ENCODE data around the gene SLC6A7.
A peak's percentile ranks its signal among the peaks of the same experiment; 100 is the strongest.

The SLC6A7 gene

GRCh38 chr5:150190503-150190979, 679 bp downstream of the SLC6A7 start:
- DNase-seq (ENCODE audit: low read depth in 2 of 2), result no peak

DNA sequence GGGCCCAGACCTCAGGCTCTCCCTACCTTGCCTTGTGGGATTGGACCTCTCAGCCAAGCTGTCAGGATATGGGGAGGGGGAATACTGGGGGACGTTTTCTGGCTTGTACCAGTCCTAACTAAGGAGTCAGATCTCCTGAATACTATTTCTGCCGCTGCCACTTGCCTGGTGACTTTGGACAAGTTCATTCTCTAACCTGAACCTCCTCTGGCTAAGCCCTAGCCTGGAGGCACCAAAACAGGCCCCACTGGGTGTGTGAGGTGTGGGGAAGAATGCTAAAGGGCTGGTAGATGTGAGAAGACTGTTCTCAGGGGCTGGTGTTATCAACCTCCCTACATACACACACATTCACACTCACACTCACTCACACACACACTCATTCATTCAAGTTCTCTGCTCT, 1.1 kb downstream of the SLC6A7 start:
- no peak for DNase-seq (ENCODE audit: low read depth in 2 of 2)

DNA sequence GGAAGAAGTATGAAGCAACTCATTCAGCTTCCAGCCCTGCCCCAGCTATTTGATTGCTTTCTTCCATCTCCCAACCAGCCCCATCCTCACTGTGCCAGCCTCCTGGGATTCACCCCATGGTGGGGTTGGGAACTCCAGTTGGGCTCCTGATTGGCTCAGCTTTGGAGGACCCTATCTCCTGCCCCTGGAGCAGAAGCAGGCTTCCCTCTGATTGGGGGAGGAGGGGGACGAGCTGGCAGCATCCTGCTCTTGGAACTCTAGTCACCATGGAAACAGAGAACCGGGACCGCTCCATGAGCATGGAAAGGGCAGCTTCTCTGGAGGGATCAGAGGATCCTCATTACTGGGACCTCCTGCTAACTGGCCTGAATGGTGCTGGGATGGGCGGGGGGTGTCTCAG, 2.6 kb downstream of the SLC6A7 start:
- DNase-seq (ENCODE audit: low read depth in 2 of 2), result no peak

DNA sequence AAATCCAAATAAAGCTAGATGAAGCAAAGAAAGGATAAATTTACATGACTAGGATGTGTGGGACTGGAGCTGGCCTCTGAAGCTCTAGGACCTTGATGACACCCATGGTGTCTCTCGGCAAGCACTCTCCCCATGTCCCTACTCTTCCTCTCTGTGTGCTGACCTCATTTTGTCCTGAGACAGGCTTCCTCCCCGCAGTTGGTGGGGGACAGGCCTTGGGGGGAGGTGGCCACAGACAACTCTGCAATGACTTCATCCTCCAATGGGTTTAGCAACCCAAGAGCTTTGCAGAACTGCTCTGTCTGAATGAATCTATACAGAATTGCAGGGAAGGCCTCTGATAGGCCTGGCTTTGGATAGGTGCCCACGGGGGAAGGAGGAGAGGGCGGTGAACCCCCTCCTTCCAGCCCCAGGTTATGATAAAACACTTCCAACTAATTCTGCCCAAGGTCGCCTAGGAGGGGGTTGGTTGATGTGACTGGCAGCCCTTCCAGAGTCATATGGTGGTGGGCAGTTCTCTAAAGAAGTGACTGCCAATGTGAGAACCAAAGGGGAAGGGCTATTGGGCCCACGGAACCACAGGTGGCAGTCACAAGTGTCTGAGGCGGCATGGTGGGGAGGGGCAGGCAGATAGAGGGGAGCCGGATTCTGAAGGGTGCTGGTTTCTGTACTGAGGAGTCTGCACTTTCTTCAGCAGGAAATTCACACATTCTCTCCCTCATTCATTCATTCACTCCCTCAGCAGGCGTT, 6.0 kb downstream of the SLC6A7 start:
- DNase-seq (ENCODE audit: low read depth in 2 of 2), result no peak

DNA sequence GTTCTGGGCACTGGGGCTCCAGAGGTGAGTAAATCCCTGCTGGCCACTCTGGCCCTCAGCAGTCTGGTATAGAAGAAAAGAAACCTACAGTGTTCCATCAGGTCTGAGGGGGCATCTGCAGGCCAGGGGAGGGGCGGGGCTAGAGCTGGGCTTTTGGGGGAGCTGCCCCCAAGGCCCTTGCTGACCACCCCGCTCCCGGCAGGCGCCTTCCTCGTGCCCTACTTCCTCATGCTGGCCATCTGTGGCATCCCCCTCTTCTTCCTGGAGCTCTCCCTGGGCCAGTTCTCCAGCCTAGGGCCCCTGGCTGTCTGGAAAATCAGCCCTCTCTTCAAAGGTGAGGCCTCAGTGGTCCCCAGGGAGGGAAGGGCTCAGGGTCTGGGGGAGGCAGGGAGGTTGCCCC, 6.7 kb downstream of the SLC6A7 start:
- DNase-seq (ENCODE audit: low read depth in 2 of 2), result no peak

- no peak for DNase-seq (ENCODE audit: low read depth in 2 of 2)
These were observed 7.1 kb downstream of the SLC6A7 start for GRCh38 chr5:150196986-150197385.

- DNase-seq (ENCODE audit: low read depth in 2 of 2), result no peak
These were observed 7.6 kb downstream of the SLC6A7 start for GRCh38 chr5:150197476-150197875.

- no peak for DNase-seq (ENCODE audit: low read depth in 2 of 2)
These were observed 12.6 kb downstream of the SLC6A7 start for GRCh38 chr5:150202501-150202900.

GRCh38 chr5:150203832-150204589, 14.1 kb downstream of the SLC6A7 start:
- no peak for DNase-seq (ENCODE audit: low read depth in 2 of 2)

DNA sequence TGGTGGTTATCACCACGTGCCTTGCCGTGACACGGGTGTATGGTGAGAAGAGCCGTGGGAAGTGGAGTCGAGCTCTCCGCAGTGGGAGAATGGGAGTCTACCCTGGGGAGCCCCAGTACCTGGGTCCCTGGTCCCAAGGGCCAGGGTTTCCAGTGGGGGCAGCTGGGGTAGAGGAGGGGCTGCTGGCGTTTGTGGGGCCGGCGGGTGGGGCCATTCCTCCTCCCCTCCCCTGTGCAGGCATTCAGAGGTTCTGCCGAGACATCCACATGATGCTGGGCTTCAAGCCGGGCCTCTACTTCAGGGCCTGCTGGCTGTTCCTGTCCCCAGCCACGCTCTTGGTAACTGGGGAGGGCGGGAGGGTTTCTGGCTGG, 14.7 kb downstream of the SLC6A7 start:
- no peak for DNase-seq (ENCODE audit: low read depth in 2 of 2)

GRCh38 chr5:150206098-150206778, 16.4 kb downstream of the SLC6A7 start:
- DNase-seq (ENCODE audit: low read depth in 2 of 2), result no peak

- DNase-seq (ENCODE audit: low read depth in 2 of 2), result no peak
These were observed 16.9 kb downstream of the SLC6A7 start for GRCh38 chr5:150206779-150207115.

DNA sequence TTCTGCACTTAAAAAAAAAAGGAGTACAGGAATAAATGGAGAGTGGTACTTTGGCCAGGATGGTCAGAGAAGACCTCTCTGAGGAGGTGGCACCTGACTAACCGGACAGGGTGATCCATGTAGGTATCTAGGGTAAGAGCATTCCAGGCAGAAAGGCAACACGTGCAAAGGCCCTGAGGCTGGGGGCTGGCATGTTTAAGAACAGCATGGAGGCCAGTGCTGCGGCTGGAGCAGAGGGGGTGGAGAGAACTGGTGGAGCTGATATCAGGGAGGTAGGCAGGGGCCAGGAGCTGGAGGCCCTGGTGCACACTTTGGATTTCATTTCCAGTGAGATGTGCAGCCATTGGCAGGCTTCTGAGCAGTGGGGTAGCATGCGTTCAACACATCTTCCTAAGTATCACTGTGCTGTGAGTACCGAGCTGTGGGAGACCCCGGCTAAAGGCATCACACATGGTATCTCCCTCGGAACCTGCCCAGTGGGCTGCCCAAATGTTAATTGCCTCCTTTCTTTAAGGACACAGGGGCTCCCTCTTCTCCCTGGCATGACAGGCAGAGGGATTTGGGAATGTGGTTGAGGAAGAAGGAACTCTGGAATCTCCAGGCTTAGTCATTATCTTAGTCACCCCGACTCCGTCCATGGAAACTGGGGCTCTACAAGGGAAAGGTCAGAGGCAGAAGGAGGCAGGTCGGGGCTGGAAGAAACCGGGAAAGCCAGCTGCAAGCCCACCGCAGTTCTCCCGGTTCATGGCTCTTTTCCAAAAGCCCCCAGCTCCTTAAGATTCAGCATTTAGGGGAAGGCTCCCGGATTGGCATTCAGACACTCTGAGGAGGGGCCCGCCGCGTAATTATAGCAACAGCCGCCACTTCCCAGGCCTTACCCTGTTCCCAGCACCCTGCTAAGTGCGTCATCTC, 18.6 kb downstream of the SLC6A7 start:
- DNase-seq (ENCODE audit: low read depth in 2 of 2), result no peak

DNA sequence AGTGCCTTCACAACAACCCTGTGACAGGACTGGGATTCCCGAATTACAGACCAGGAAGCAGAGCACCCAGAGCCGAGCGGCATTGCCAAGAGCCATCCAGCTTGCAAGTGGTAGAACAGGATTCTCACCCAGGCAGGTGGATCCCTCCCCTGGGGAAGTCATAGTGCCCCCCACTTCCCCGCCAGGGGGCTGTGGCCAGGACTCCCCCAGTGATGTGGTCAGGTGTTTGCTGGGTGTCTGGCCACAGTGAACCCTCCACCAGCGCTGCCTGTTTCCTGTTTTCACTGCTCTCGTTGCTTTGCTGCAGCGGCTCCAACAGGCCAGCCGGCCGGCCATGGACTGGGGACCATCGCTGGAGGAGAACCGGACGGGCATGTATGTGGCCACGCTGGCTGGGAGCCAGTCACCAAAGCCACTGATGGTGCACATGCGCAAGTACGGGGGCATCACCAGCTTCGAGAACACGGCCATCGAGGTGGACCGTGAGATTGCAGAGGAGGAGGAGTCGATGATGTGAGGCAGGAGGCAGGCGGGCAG, 19.3 kb downstream of the SLC6A7 start:
- DNase-seq (ENCODE audit: low read depth in 2 of 2), result peak in 1 of 2 donors; percentile 10

DNA sequence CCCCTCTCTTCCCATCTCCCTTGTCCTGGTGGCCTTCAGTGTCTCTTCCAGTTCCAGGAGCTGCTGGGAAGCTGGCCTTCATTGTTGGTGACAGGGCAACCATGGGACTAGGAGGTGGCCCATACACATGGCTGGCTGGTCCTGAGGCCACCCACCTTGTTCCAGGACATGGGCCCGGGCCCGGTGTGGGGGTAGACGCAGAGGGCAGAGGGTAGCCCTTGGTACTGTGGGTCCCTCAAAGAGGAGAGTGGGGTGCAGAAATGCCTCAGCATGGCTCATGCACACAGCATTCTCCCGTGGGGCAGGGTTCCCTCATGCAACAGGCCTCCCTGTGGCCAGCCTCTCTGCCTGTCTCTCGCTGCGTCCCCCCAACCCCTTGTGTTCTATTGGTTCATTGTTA, 20.8 kb downstream of the SLC6A7 start:
- no peak for DNase-seq (ENCODE audit: low read depth in 2 of 2)

DNA sequence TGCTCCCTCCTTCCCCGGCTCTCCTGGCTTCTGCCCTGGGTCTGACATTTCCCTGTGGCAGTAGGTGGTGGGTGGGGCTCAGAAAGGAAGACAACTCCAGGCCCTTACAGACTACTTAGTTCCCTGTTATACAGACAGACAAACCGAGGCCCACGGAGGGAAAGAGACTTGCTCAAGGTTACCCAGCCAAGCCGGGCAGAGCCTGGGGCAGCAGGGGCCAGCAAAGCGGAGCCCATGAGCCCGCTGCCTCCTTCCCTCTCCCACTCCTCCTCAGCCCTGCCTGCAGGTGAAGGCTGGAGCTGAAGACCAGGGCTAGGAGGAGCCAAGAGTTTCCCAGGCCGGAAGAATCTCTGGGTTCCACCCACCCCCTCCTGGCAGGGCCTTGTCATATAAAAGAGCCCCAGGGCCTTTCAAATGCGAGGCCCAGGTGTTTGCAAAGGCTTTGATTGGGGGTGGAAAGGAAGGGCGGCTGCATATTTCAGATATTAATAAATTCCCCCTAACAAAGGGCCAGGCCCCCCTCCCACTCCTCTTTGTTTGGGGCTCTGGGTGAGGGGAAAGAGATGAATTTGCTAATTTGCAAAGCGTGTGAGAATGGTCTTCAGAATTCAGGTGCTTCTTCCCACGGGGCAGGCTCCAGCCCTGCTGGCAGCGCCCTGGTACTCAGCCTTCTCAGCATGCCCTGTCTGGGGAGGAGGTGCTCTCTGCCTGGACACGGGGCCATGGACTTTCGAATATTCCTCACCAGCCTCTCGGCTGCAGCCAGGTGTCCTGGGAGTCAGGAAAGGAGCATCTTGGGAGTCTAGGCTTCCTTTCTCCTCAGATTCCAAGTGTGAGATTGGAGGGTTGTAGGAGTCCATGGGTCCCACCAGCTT, 21.5 kb downstream of the SLC6A7 start:
- no peak for DNase-seq (ENCODE audit: low read depth in 2 of 2)

DNA sequence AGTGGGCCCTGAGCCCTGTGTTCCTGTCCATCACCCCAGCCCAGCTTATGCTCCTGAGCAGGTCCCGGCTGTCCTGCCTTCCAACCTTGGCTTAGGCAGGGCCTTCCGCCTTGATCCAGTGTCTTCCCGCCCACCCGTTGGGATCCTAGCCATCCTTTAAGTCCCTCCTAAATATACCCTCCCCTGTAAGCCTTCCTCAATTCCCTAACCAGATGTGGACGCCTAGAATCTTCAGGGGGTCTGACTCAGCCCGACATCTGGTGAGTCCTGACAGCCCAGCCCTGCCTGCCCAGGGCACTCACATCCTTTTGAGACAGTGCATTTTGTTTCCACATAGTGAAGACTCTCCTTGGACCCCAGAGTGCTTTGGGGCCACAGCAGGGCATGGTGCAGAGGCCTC, 23.7 kb downstream of the SLC6A7 start:
- DNase-seq (ENCODE audit: low read depth in 2 of 2), result no peak

GRCh38 chr5:150214289-150214688, 24.4 kb downstream of the SLC6A7 start:
- DNase-seq (ENCODE audit: low read depth in 2 of 2), result no peak

DNA sequence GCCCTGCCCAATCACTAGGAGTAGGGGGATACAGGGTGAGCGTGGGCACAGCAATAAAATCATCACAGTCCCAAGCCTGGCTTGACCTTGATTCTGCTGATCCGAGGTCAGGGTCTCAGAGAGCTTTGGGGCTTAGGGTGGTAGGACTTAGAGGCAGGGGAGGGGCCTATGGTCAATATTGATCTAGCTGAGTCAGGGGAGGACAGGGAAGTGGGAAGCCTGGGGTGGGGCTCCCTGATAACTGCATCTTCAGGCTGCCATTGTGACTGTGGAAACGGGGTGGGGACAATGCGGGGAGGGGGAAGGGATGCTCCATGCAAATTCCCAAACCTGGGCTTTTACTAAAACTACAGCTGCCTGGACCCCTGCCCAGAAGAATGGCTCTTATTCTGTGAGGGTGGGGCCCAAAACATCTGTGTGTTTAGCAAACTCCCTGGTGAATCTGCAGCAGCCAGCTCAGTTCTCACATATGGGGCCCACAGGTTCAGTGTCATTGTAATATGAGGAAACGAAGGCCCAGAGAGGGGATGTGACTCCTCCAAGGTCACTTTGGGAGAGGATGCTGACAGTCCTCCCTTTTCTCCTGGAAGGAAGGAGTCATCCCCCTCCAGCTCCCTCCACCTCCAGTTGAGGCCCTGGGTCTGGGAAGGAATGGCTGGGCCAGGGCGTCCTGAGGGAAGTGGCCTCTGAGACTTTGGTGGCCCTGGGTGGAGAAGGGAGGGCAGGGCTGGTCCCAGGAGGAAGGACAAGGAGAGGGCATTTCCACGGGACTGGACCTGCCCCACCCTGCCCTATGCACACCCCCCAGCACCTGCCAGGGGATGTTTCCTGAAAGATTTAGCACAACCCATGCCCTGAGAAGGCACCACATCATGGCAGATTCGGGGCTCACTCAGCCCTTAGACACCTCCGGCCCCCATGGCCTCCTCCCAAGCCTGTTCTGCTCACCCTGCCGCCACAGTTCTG, 26.4 kb downstream of the SLC6A7 start:
- no peak for DNase-seq (ENCODE audit: low read depth in 2 of 2)
